Osteoblast (primary cell): ENCODE data around the gene EDN2. TPM values are rescaled to one million over a fixed set of nuclear protein-coding genes. Genes with fewer than 3 reads are reported as not detected.

Experiments used
- DNase-seq: peaks from one replicate; pipeline ENCODE4 v3.0.0; 2011; ENCODE audit warnings: low spot score, mixed read lengths; ENCODE audit not compliant: insufficient read length; ENCODE audit errors: missing footprints
- H2AFZ ChIP-seq: 2 replicates; pipeline ENCODE4 v1.6.0; 2011; ENCODE audit warnings: mild to moderate bottlenecking, low read length
- H3K27ac ChIP-seq: 2 replicates; pipeline ENCODE4 v1.5.1; 2011; ENCODE audit warnings: mild to moderate bottlenecking, low read depth, low read length, moderate library complexity
- H3K27me3 ChIP-seq: 2 replicates; pipeline ENCODE4 v1.6.0; 2012; ENCODE audit warnings: mild to moderate bottlenecking, control low read depth, inconsistent platforms, low read length, moderate library complexity; ENCODE audit not compliant: insufficient read depth
- H3K36me3 ChIP-seq: 2 replicates; pipeline ENCODE4 v1.5.1; 2011; ENCODE audit warnings: mild to moderate bottlenecking, low read length, control low read depth, moderate library complexity; ENCODE audit not compliant: insufficient read depth
- H3K4me1 ChIP-seq: 2 replicates; pipeline ENCODE4 v1.5.1; 2011; ENCODE audit warnings: mild to moderate bottlenecking, low read length, control low read depth, moderate library complexity; ENCODE audit not compliant: insufficient read depth
- H3K4me2 ChIP-seq: 2 replicates; pipeline ENCODE4 v1.6.0; 2011; ENCODE audit warnings: mild to moderate bottlenecking, low read length; ENCODE audit not compliant: insufficient read depth
- H3K4me3 ChIP-seq: fragments of 200-600 bp; sonication (generic); 3 replicates; pipeline ENCODE4 v1.5.1; 2012; ENCODE audit warnings: mild to moderate bottlenecking, low read length, inconsistent platforms; ENCODE audit not compliant: insufficient read depth
- H3K79me2 ChIP-seq: 2 replicates; pipeline ENCODE4 v1.6.0; 2012; ENCODE audit warnings: mild to moderate bottlenecking, low read length, control low read depth, inconsistent platforms; ENCODE audit not compliant: insufficient read depth
- H3K9me3 ChIP-seq: 2 replicates; pipeline ENCODE4 v1.5.1; 2011; ENCODE audit warnings: low read depth, low read length, control low read depth
- H4K20me1 ChIP-seq: 2 replicates; pipeline ENCODE4 v1.6.0; 2012; ENCODE audit warnings: mild to moderate bottlenecking, low read length, control low read depth; ENCODE audit not compliant: insufficient read depth
- total RNA-seq: library from RNA; depleted of rRNA; stranded (reverse); fragments of >200 nt; gene quantifications from 2 replicates; pipeline ENCODE4 v1.2.3, GENCODE V29; 2012
- TF ChIP-seq, protein P1 (sequence below): IDR thresholded peaks from 2 replicates; pipeline ENCODE4 v1.5.1; 2011; ENCODE audit warnings: mild to moderate bottlenecking, low read depth, low read length, moderate library complexity; ENCODE audit errors: extremely low read depth

The EDN2 gene
- total RNA-seq, 1 donor, result not detected

DNA sequence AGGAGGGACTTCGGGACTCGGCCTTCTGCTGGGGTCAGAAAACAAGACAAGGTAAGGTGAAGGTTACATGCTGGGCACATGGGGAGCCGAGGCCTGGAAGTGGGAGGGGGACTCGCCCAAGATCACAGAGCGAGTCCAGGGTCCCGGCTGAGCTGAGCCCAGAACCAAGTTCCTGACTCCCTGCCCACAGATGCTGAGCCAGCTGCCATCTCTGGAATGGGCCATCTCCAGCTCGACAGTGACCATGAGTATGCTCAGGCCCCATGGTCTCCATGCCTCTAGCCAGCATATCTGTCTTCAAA lies 26.7 kb upstream of the EDN2 start:
- H3K4me3 ChIP-seq, result no peak overlapping the region
- H2AFZ ChIP-seq, result no peak overlapping the region
- H4K20me1 ChIP-seq, result peaks cover 2% of the 10 kb centered on the region
- no peaks in the 10 kb centered on the region for H3K27me3 ChIP-seq
- no peak overlapping the region for H3K27ac ChIP-seq
- no peaks in the 10 kb centered on the region for H3K79me2 ChIP-seq
- no peak overlapping the region for H3K4me2 ChIP-seq
- TF ChIP-seq, protein P1, sequence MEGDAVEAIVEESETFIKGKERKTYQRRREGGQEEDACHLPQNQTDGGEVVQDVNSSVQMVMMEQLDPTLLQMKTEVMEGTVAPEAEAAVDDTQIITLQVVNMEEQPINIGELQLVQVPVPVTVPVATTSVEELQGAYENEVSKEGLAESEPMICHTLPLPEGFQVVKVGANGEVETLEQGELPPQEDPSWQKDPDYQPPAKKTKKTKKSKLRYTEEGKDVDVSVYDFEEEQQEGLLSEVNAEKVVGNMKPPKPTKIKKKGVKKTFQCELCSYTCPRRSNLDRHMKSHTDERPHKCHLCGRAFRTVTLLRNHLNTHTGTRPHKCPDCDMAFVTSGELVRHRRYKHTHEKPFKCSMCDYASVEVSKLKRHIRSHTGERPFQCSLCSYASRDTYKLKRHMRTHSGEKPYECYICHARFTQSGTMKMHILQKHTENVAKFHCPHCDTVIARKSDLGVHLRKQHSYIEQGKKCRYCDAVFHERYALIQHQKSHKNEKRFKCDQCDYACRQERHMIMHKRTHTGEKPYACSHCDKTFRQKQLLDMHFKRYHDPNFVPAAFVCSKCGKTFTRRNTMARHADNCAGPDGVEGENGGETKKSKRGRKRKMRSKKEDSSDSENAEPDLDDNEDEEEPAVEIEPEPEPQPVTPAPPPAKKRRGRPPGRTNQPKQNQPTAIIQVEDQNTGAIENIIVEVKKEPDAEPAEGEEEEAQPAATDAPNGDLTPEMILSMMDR, result no peak
- peaks cover 2% of the 10 kb centered on the region for H3K4me1 ChIP-seq
- no peak for DNase-seq
- H3K9me3 ChIP-seq, result no peaks in the 10 kb centered on the region
- H3K36me3 ChIP-seq, result no peaks in the 10 kb centered on the region

DNA sequence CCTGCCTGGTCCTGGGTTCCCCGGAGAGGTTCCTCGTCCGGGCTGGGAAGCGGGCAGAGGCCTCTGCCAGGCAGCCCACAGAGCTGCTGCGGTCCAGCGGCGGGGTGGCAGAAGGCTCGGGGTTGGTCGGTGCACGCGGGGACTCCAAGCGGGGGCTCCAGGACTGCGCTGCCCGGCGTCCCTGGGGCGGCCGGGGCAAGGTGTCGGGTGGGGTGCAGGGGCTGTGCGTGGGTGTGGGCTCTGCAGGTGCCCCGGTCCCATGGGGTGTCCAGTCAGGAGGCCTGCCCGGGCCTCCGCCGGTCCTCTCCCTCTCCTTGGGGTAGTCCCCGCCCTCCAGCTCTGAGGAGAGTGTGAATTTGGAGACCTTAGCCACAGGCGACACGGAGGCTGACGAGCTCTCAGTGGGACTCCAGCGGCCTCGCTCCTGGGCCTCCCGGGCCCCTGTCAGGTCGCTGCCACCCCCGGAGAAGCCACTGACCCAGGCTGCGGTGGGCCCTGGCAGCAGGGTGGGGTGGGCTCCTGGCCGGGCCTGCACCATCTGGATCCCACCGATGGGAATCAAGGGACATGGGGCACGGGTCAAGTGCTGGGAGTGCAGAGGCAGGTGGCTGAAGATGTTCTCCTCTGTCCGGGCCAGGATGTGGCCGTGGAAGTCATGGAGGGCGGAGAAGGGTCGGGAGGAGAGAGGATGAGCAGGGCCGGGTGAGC lies 26.2 kb upstream of the EDN2 start:
- Histone ChIP-seq H3K36me3 (no peaks in the 10 kb centered on the region), H3K27me3 (no peaks in the 10 kb centered on the region)

DNA sequence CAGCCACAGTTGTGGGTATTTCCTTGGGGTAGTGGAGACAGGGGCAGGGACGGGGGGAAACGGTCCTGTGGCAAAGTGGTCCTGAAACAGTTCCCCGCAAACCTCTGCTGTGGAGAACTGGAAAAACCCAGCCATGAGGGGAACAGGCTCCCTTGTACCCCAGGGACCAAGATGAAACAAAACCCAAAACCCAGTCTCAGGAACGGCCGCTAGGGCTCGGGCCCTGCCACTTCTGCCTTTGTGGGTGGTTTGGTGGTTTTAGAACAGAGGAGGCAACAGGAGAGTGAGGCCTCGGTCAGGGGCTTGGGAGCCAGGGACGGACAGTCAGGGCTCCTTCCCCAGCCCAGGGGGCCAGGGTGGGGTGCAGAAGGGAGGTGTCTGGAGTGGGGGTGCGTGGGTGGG lies 24.8 kb upstream of the EDN2 start:
- H3K4me3 ChIP-seq, result no peak overlapping the region
- TF ChIP-seq, protein P1, result no peak
- peaks cover 2% of the 10 kb centered on the region for H3K27me3 ChIP-seq
- no peak for DNase-seq
- H3K27ac ChIP-seq, result no peak overlapping the region
- H3K79me2 ChIP-seq, result no peaks in the 10 kb centered on the region
- no peaks in the 10 kb centered on the region for H3K9me3 ChIP-seq
- no peak overlapping the region for H2AFZ ChIP-seq
- H3K4me1 ChIP-seq, result no peaks in the 10 kb centered on the region
- no peaks in the 10 kb centered on the region for H3K36me3 ChIP-seq
- peaks cover 2% of the 10 kb centered on the region for H4K20me1 ChIP-seq
- no peak overlapping the region for H3K4me2 ChIP-seq

More for the DNA sequence above, 26.2 kb upstream of the EDN2 start:
- TF ChIP-seq, protein P1, result no peak
- H4K20me1 ChIP-seq, result peaks cover 2% of the 10 kb centered on the region
- H3K4me2 ChIP-seq, result no peak overlapping the region
- peaks cover 1% of the 10 kb centered on the region for H3K4me1 ChIP-seq
- H3K4me3 ChIP-seq, result no peak overlapping the region
- no peak overlapping the region for H2AFZ ChIP-seq
- H3K79me2 ChIP-seq, result no peaks in the 10 kb centered on the region
- H3K9me3 ChIP-seq, result no peaks in the 10 kb centered on the region
- DNase-seq, result no peak
- H3K27ac ChIP-seq, result no peak overlapping the region

DNA sequence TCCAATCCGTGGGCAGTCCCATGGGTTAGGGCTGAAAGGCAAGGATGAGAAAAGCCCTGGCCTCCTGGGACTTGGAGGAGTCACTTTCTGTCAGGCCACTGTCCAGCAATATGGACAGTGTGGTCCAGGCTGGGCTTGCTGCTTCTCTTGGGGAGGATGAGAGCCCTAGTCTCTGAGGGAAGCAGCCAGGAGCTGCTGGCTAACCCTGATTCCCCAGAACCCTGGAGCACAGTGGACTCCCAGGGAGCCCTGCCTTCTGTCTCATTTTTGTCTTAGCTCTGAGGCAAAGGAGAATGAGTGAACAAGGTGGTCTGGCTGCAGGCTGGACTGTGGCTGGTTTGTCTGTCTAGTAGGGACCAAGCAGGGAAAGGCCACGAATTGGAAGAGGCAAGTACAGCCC lies 23.8 kb upstream of the EDN2 start:
- H3K27me3 ChIP-seq, result peaks cover 2% of the 10 kb centered on the region
- no peaks in the 10 kb centered on the region for H3K79me2 ChIP-seq
- TF ChIP-seq, protein P1, result no peak
- no peak overlapping the region for H3K4me2 ChIP-seq
- H3K9me3 ChIP-seq, result no peaks in the 10 kb centered on the region
- no peak overlapping the region for H3K4me3 ChIP-seq
- no peak overlapping the region for H2AFZ ChIP-seq
- no peak overlapping the region for H3K27ac ChIP-seq
- H4K20me1 ChIP-seq, result peaks cover 2% of the 10 kb centered on the region
- no peak for DNase-seq
- H3K4me1 ChIP-seq, result no peaks in the 10 kb centered on the region
- no peaks in the 10 kb centered on the region for H3K36me3 ChIP-seq
